Stomach (tissue), 9 donors: ENCODE data around the gene MRTO4. TPM values are rescaled to one million over a fixed set of nuclear protein-coding genes. Genes with fewer than 3 reads are reported as not detected.
A peak's percentile ranks its signal among the peaks of the same experiment; 100 is the strongest.
"Not testable (repeated sequence)": the region's sequence is repeated elsewhere in the genome, so short reads cannot be mapped to it uniquely, and the experiment has no call there.

Experiments used
- DNase-seq, 2 donors: peaks; one replicate each; pipeline versions ENCODE4 v3.0.0 to v3.0.0-alpha.2; 2013 to 2019
- H3K27ac ChIP-seq, 5 donors: fragments of 200-600 bp in 4 of 5; sonication (generic) in 4 of 5; one replicate each; pipeline ENCODE4 v1.5.1; 2013 to 2019; ENCODE audit warnings: mild to moderate bottlenecking in 1 of 5, moderate library complexity in 1 of 5
- H3K27me3 ChIP-seq, 3 donors: fragments of 200-600 bp; sonication (generic); one replicate each; pipeline ENCODE4 v1.5.1; 2017 to 2019; ENCODE audit warnings: mixed run types in 1 of 3
- H3K36me3 ChIP-seq, 4 donors: fragments of 200-600 bp; sonication (generic); 1 replicate in 3 of 4; 2 replicates in 1 of 4; pipeline ENCODE4 v1.5.1; 2016 to 2019
- H3K4me1 ChIP-seq, 4 donors: fragments of 200-600 bp; sonication (generic); one replicate each; pipeline ENCODE4 v1.5.1; 2016 to 2019
- H3K4me3 ChIP-seq, 4 donors: fragments of 200-600 bp; sonication (generic) in 3 of 4; one replicate each; pipeline ENCODE4 v1.5.1; 2016 to 2019; ENCODE audit warnings: mild to moderate bottlenecking in 1 of 4
- H3K9me3 ChIP-seq, 4 donors: fragments of 200-600 bp; sonication (generic); one replicate each; pipeline ENCODE4 v1.5.1; 2016 to 2019
- CTCF ChIP-seq, 7 experiments: fragments of 450-650 bp in 4 of 7; fragments of 200-600 bp in 3 of 7; sonication (generic) in 3 of 7; IDR thresholded peaks; one replicate each; pipeline ENCODE4 v1.5.1; 2016 to 2019; ENCODE audit warnings: antibody characterized with exemption in 7 of 7, control low read depth in 2 of 7, mild to moderate bottlenecking in 1 of 7
- EP300 ChIP-seq: sonication (generic); formaldehyde crosslinking; IDR thresholded peaks from one replicate; pipeline ENCODE4 v1.6.1; 2017; ENCODE audit warnings: antibody characterized with exemption
- POLR2A ChIP-seq, 4 donors: fragments of 450-650 bp; IDR thresholded peaks; one replicate each; pipeline ENCODE4 v1.6.1; 2016; ENCODE audit warnings: antibody characterized with exemption in 4 of 4, control low read depth in 2 of 4, mild to moderate bottlenecking in 1 of 4, moderate library complexity in 1 of 4
- POLR2AphosphoS5 ChIP-seq, 3 donors: sonication (generic); formaldehyde crosslinking; IDR thresholded peaks; one replicate each; pipeline ENCODE4 v1.6.1; 2016; ENCODE audit warnings: antibody characterized with exemption in 3 of 3
- WGBS, 5 donors: extraction: QIAGEN DNeasy Blood & Tissue Kit in 3 of 5; methylation state at CpG; one replicate each; pipeline versions ENCODE4 v1.1.5 to v1.1.7; 2013 to 2018; 5-methylcytosine and 5-hydroxymethylcytosine counted together
- intact Hi-C: fragments of 100-400 bp; cut with DNase I; formaldehyde crosslinking; loops from one replicate; pipeline ENCODE4 v1.15.1; 2023; ENCODE audit warnings: low total_unique reads
- polyA plus RNA-seq, 3 donors: library from polyadenylated mRNA; stranded (reverse); fragments of 200-250 nt; gene quantifications; one replicate each; pipeline ENCODE4 v1.2.3, GENCODE V29; 2013
- total RNA-seq, 5 donors: library from RNA; depleted of rRNA; stranded (reverse); fragments of >200 nt; gene quantifications; one replicate each; pipeline versions ENCODE4 v1.1.0 to v1.2.3, GENCODE V29; 2014 to 2016
- donor health status: healthy with polysubstance abuse.
- donor health status: Bipolar disorder and iron deficiency.
- donor health status: healthy.

Gene MRTO4
- total and polyA plus RNA-seq, 8 donors = 1.8 to 46.7 (median 17.0) TPM

GRCh38 chr1:19287436-19288185, 36.0 kb downstream of the MRTO4 start:
- H3K27ac ChIP-seq = peak overlapping the region; percentile 77 to 93 (median 90)
- no peaks in the 10 kb centered on the region for H3K9me3 ChIP-seq
- H3K36me3 ChIP-seq = peaks cover 16 to 27% (median 22%) of the 10 kb centered on the region in 4 donors
- peak; percentile 36 to 77 for DNase-seq
- no peak for TF ChIP-seq CTCF (IDR thresholded peaks at IDR 0.05)
- no peak for TF ChIP-seq EP300
- peak in 2 of 3 donors; percentile 58 to 64 for TF ChIP-seq POLR2AphosphoS5 (IDR thresholded peaks at IDR 0.05)
- no peak for TF ChIP-seq POLR2A (IDR thresholded peaks at IDR 0.05)
- peak overlapping the region; percentile 42 to 58 (median 52) for H3K4me3 ChIP-seq
- intact Hi-C loops = no loop called here
- no peaks in the 10 kb centered on the region for H3K27me3 ChIP-seq
- peaks cover 0 to 26% (median 15%) of the 10 kb centered on the region in 4 donors for H3K4me1 ChIP-seq
- 26 to 60% (median 50%) methylated on average over 13 of the region's 13 CpGs for WGBS, 5 donors

GRCh38 chr1:19288324-19289241, 37.0 kb downstream of the MRTO4 start, which contains the start of gene AKR7A3:
Gene AKR7A3 (minus strand): TSS chr1:19288770. CDS start chr1:19288709, 61 bp downstream.
- H3K9me3 ChIP-seq, intact Hi-C loops, H3K27me3 ChIP-seq: not testable (repeated sequence)
- peak in 2 of 3 donors; percentile 54 to 65 for TF ChIP-seq POLR2AphosphoS5 (IDR thresholded peaks at IDR 0.05)
- 6 to 26% (median 9%) methylated on average over 13 to 71 of the region's 82 CpGs for WGBS, 5 donors
- peaks cover 13 to 25% (median 15%) of the 10 kb centered on the region in 4 donors for H3K36me3 ChIP-seq
- DNase-seq = peak; percentile 86 to 88
- H3K4me1 ChIP-seq = peaks cover 0 to 26% (median 15%) of the 10 kb centered on the region in 4 donors
- peak within 1 kb of the TSS; percentile 77 to 93 (median 90) for H3K27ac ChIP-seq
- peak within 1 kb of the TSS; percentile 42 to 58 (median 52) for H3K4me3 ChIP-seq

- 22 to 39% (median 28%) methylated on average over 2 of the region's 2 CpGs for WGBS, 5 donors
- TF ChIP-seq POLR2AphosphoS5 (IDR thresholded peaks at IDR 0.05) (no peak), CTCF (IDR thresholded peaks at IDR 0.05) (no peak), POLR2A (IDR thresholded peaks at IDR 0.05) (no peak), EP300 (no peak)
- H3K27ac ChIP-seq = peak overlapping the region; percentile 76 to 91 (median 84)
- H3K4me3 ChIP-seq = peak overlapping the region; percentile 42 to 58 (median 52)
- intact Hi-C loops = no loop called here
- H3K9me3 ChIP-seq = peaks cover 0 to 10% (median 5%) of the 10 kb centered on the region in 4 donors
- peak in 1 of 2 donors; percentile 14 for DNase-seq
- peaks cover 0 to 26% (median 15%) of the 10 kb centered on the region in 4 donors for H3K4me1 ChIP-seq
- H3K27me3 ChIP-seq = no peaks in the 10 kb centered on the region
- H3K36me3 ChIP-seq = peaks cover 7 to 24% (median 9%) of the 10 kb centered on the region in 4 donors
Measured at GRCh38 chr1:19289244-19289643, 37.6 kb downstream of the MRTO4 start.

- DNase-seq = no peak
- 81 to 100% (median 96%) methylated on average over 2 of the region's 2 CpGs for WGBS, 5 donors
- Histone ChIP-seq H3K9me3 (peaks cover 0 to 25% (median 19%) of the 10 kb centered on the region in 4 donors), H3K27ac (no peak overlapping the region), H3K36me3 (peaks cover 0 to 20% (median 0%) of the 10 kb centered on the region in 4 donors), H3K4me3 (no peak overlapping the region), H3K27me3 (no peaks in the 10 kb centered on the region), H3K4me1 (peaks cover 0 to 3% (median 0%) of the 10 kb centered on the region in 4 donors)
- intact Hi-C loops = no loop called here
- TF ChIP-seq POLR2AphosphoS5 (IDR thresholded peaks at IDR 0.05) = no peak
- no peak for TF ChIP-seq POLR2A (IDR thresholded peaks at IDR 0.05)
- no peak for TF ChIP-seq EP300
- no peak for TF ChIP-seq CTCF (IDR thresholded peaks at IDR 0.05)
Measured at GRCh38 chr1:19294638-19295037, 43.0 kb downstream of the MRTO4 start.
